GM18505 (cell line): ENCODE results near the gene TLDC2.
"Not testable (repeated sequence)": the region's sequence is repeated elsewhere in the genome, so short reads cannot be mapped to it uniquely, and the experiment has no call there.

ENCODE experiments used
- ATAC-seq: cut with Tn5 transposase; IDR thresholded peaks from one replicate; pipeline ENCODE4 v1.9.1; 2021; ENCODE audit not compliant: unreplicated experiment
- POLR2A ChIP-seq: IDR thresholded peaks from 4 replicates; pipeline ENCODE4 v1.6.1; 2011; ENCODE audit warnings: borderline replicate concordance; ENCODE audit not compliant: insufficient read depth, insufficient read length; ENCODE audit errors: extremely low read depth

TLDC2 gene

GRCh38 chr20:36926653-36927200, 50.8 kb downstream of the TLDC2 start:
- no peak for TF ChIP-seq POLR2A
- ATAC-seq, result no peak

DNA sequence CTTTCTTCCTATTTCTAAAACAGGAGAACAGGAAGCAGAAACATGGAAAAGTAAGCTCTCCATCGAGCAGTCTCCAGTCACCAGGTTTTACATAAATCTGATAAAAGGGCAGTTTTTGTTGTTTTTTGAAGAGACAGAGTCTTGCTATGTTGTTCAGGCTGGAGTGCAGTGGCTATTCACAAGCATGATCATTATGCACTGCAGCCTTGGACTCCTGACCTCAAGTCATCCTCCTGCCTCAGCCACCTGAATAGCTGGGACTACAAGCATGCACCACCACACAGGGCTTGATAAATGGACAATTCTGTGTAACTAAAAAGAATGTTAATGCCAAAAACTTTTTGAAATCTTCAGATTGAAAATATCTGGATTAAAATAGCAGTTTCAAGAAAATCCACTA, 51.8 kb downstream of the TLDC2 start:
- ATAC-seq, result no peak
- no peak for TF ChIP-seq POLR2A

DNA sequence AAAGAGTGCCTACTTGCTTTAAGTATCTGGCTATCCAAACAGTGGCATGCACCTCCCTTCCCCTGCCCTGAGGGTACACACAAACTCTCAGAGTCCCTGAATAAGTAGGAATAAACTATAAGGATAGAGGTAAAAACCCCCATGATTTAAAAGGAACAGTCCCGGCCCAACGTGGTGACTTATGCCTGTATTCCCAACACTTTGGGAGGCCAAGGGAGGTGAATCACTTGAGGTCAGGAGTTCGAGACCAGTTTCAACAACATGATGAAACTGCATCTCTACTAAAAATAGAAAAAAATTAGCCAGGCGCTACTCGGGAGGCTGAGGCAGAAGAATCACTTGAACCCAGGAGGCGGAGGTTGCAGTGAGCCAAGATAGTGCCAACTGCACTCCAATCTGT, 53.4 kb downstream of the TLDC2 start:
- TF ChIP-seq POLR2A, result no peak
- no peak for ATAC-seq

DNA sequence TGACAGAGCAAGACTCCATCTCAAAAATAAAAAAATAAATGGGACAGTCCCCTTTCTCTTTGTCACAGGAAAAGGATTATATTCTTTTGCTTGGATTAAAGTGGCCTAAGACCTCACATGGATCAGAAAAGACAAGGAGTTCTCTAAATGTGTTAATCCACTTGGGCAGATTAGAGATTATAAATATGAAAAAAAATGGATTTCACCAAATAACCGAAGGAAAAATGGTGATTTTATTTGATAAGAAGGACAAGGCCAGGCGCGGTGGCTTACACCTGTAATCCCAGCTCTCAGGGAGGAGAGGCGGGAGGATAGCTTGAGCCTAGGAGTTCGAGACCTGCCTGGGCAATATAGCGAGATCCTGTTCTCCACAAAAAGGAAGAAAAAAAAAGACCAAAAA, 53.8 kb downstream of the TLDC2 start:
- ATAC-seq, result no peak
- TF ChIP-seq POLR2A, result no peak

DNA sequence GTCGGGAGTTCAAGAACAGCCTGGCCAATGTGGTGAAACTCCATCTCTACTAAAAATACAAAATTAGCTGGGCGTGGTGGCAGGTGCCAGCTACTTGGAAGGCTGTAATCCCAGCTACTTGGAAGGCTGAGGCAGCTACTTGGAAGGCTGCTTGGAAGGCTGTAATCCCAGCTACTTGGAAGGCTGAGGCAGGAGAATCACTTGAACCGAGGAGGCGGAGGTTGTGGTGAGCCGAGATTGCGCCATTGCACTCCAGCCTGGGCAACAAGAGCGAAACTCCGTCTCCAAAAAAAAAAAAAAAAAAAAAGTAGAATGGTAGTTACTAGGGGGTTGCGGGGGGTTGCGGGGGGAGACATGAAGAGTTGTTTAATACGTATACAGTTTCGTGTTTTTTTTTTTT, 56.1 kb downstream of the TLDC2 start:
- ATAC-seq, result not testable (repeated sequence)

DNA sequence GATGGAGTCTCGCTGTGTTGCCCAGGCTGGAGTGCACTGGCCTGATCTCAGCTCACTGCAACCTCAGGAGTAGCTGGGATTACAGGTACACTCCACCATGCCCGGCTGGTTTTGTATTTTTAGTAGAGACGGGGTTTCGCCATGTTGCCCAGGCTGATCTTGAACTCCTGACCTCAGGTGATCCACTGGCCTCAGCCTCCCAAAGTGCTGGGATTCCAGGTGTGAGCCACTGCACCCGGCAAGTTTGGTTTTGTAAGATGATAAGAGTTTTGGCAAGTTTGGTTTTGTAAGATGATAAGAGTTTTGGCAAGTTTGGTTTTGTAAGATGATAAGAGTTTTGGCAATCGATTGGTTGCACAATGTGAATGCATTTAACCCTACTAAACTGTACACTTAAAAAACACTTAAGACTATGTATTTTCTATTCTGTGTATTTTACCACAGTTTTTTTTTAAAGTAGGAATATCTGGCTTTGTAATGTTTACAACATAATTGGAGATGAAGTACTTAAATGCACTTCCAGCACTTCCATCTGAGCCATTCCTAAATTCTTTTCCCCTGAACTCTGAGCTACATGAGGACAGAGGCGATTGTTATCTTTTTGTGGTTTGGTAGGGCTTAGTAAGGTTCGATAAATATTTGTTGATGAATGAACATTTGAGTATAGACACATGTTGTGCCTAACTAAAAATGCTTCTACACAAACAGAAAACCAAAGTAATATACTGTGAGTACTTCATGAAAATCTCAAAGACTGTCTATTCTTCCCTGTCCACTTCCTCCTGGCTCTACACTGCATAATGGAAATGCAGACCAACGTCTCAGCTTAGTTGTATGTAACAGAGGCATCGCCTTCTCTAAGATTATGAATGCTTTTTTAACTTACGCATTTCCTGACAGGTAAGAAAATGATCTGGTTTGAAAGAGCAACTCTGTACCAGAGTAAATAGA, 56.8 kb downstream of the TLDC2 start:
- TF ChIP-seq POLR2A, result no peak
- ATAC-seq, result no peak

- not testable (repeated sequence) for ATAC-seq
These were observed 57.6 kb downstream of the TLDC2 start for GRCh38 chr20:36933571-36933970.

DNA sequence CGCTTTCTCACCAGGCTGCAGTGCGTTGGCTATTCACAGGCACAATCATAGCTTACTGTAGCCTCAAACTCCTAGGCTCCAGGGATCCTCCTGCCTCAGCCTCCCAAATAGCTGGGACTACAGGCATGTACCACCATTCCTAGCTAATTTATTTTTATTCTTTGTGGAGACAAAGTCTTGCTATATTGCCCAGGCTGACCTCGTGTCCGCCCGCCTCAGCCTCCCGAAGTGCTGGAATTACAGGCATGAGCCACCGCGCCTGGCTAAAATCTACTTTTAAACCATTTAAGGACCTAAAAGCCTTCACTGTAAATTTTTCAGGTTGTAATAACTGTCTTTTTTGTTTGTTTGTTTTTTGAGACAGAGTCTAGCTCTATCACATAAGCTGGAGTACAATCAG, 60.4 kb downstream of the TLDC2 start:
- TF ChIP-seq POLR2A, result no peak
- ATAC-seq, result no peak

DNA sequence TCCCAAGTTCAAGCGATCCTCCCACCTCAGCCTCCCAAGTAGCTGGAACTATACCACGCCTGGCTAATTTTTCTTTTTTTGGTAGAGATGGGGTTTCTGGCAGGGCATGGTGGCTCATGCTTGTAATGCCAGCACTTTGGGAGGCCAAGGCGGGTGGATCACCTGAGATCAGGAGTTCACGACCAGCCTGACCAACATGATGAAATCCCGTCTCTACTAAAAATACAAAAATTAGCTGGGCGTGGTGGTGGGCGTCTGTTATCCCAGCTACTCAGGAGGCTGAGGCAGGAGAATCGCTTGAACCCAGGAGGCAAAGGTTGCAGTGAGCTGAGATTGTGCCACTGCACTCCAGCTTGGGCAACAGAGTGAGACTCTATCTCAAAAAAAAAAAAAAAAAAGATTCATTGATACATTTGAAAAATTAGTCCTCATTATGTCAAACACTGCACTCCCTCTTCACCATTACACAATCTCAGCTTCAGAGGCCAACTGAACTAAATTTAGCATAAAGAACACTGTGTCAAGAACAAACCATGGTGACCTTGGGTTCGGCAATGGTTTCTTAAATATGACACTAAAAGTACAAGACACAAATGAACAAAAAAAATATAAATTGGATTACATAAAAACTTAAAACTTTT, 60.9 kb downstream of the TLDC2 start:
- ATAC-seq, result not testable (repeated sequence)

- ATAC-seq, result no peak
- TF ChIP-seq POLR2A, result no peak
These were observed 61.4 kb downstream of the TLDC2 start for GRCh38 chr20:36937402-36937770.

GRCh38 chr20:36941401-36941835, 65.5 kb downstream of the TLDC2 start:
- TF ChIP-seq POLR2A, result no peak
- no peak for ATAC-seq
